ENCODE data around the gene TBC1D24.

GRCh38 chr16:2452650-2453049 lies 22.3 kb upstream of the TBC1D24 start:
- TF ChIP-seq CTCF (IDR thresholded peaks at IDR 0.05) (no peak), POLR2A (IDR thresholded peaks at IDR 0.05) (no peak), POLR2AphosphoS5 (IDR thresholded peaks at IDR 0.05) (no peak)

All from sigmoid colon (tissue), 4 donors.